ENCODE results near the gene SYNJ2.

Gene SYNJ2

GRCh38 chr6:158080849-158081656, 99.4 kb downstream of the SYNJ2 start:
- DNase-seq (ENCODE audit: low read depth in 2 of 2), result no peak

DNA sequence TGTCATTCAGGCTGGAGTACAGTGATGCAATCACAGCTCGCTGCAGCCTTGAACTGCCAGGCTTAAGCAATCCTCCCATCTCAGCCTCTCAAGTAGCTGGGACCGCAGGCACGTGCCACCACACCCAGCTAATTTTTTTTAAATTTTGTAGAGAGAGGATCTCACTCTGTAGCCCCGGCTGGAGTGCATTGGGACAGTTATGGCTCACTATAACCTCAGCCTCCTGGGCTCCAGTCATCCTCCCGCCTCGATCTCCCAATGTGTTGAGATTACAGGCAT, 99.9 kb downstream of the SYNJ2 start:
- DNase-seq (ENCODE audit: low read depth in 2 of 2), result no peak

DNA sequence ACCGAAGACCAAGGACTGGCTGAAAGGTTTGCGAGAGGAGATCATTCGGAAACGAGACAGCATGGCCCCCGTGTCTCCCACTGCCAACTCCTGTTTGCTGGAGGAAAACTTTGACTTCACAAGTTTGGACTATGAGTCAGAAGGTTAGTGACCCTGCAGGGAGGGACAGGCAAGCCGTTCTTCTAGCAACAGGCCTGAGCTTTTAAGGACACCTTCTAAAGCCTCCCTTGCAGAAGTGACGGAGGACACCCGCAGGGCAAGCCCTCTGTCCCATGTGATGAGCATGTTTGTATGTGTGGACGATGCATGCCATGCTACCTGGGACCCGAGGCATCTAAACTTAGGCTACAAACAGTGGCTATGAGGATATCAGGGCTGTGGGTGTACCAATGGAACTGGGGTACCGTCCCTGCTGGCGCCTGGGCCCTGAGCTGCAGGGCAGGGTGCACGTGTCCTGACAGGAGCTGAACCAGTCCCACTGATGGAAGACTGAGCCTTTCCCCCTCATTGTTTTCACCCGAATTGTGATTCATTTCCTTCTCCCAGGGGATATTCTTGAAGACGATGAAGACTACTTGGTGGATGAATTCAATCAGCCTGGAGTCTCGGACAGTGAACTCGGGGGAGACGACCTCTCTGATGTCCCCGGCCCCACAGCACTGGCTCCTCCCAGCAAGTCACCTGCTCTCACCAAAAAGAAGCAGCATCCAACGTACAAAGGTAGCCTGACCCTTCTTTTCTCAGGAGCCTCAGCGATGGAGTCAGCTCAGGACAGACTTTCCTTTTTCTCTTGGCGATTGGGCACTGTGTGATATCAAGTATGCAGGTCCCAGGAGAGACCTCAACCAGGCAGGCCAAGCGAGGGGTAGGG, 102.0 kb downstream of the SYNJ2 start:
- no peak for DNase-seq (ENCODE audit: low read depth in 2 of 2)

DNA sequence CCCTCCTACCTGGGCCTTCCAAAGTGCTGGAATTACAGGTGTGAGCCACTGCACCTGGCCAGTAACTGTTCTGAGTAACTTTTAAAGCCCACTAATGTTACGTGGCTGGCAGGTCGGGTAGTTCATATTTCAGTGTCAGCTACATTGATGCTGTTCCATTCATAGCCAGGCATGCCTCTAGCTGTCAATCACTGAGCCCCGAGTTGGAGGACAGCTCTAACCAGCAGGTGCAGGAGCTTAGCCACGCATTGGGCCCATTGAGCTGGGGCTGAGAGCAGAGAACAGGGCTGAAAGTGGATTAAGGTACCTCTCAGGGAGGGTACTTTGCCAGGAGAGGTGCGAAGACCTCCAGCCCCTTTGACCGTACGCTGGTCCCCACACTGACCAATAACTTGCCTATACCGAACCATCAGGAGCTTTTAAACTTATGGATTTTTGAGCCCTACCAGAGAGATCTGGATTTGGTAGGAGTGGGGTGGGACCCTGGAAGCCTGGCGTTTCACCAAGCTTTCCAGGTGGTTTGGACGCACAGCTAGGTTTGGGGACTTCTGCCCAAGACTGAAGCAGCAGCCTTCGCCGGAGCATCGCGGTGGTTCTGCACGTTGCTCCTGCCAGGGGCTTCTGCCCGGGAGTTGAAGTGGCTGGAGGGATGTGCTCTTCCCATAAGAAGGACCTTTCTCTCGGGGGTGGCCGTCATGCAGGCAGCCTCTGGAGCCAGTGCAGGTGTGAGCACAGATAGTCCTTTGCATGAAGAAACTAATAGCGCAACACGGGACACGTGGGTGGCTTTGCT, 103.8 kb downstream of the SYNJ2 start:
- DNase-seq (ENCODE audit: low read depth in 2 of 2), result no peak

DNA sequence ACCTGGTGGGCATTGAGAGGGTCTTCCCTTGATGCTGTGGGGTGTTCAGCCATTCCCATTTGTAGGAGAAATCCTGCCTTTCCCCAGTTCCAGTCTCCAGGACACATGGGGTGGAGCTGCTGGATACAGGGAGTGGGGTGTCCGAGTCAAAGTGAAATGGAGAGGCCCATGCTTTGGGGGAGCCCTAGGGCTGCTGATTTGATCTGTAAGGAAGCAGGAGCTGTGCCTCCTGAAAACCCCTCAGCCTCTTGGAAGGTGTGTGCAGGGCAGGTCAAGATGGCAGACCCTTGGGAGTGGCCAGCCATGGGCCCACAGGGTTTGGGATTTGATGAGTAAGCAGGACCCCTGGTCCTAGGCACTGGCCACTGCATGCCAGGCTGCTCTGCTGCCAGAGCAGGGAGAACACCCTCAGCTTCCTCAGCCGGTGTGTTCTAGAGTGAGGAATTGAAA, 104.4 kb downstream of the SYNJ2 start:
- DNase-seq (ENCODE audit: low read depth in 2 of 2), result no peak

GRCh38 chr6:158086504-158087223, 105.0 kb downstream of the SYNJ2 start:
- no peak for DNase-seq (ENCODE audit: low read depth in 2 of 2)

GRCh38 chr6:158087224-158087867, 105.7 kb downstream of the SYNJ2 start:
- no peak for DNase-seq (ENCODE audit: low read depth in 2 of 2)

GRCh38 chr6:158092806-158093205, 111.1 kb downstream of the SYNJ2 start:
- DNase-seq (ENCODE audit: low read depth in 2 of 2), result no peak

GRCh38 chr6:158095031-158095430, 113.4 kb downstream of the SYNJ2 start:
- no peak for DNase-seq (ENCODE audit: low read depth in 2 of 2)

DNA sequence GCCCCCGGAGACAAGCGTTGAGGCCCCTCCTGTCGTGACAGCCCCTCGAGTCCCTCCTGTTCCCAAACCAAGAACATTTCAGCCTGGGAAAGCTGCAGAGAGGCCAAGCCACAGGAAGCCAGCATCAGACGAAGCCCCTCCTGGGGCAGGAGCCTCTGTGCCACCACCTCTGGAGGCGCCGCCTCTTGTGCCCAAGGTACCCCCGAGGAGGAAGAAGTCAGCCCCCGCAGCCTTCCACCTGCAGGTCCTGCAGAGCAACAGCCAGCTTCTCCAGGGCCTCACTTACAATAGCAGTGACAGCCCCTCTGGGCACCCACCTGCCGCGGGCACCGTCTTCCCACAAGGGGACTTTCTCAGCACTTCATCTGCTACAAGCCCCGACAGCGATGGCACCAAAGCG, 114.0 kb downstream of the SYNJ2 start:
- no peak for DNase-seq (ENCODE audit: low read depth in 2 of 2)

DNA sequence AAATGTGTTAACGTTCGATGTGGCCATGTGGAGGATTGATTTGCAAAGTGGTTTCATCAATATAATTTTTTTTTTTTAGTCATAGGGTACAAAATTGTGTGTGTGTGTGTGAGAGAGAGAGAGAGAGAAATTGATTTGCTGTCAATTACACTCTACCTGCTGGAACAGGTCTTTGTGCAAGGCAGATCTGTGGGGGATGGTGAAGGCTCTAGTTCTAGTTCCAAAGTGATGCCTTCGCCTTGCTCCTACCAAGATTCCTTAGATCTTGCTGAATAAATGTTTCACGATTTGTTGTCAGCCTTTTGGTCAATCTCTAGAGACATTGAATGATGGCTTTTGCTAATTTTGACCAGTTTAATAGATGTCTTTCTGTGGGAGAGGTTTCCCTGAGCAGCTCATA, 121.6 kb downstream of the SYNJ2 start:
- DNase-seq (ENCODE audit: low read depth in 2 of 2), result no peak

GRCh38 chr6:158104696-158105095, 123.0 kb downstream of the SYNJ2 start:
- no peak for DNase-seq (ENCODE audit: low read depth in 2 of 2)

GRCh38 chr6:158109748-158110147, 128.1 kb downstream of the SYNJ2 start:
- no peak for DNase-seq (ENCODE audit: low read depth in 2 of 2)

DNA sequence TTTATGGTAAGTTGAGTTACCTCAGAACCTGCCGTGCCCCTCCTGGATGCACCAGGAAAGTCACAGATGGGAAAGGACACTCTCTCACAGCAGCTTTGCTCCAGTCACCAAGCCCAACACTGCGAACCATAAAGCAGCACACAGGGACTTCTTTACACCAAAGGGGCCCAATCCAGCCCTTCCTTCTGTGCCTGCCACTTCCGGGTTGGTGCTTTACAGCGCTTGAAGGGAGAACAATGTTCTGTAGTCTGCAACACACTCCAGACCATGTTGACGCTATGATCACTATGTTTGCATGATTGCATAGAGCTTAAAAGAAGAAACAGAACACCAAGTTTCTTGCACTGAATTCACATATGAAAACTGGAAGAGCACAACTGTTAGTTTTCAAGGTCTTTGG, 129.3 kb downstream of the SYNJ2 start:
- DNase-seq (ENCODE audit: low read depth in 2 of 2), result no peak

- no peak for DNase-seq (ENCODE audit: low read depth in 2 of 2)
Observed at GRCh38 chr6:158111987-158112386, 130.3 kb downstream of the SYNJ2 start.

GRCh38 chr6:158113802-158114201, 132.1 kb downstream of the SYNJ2 start:
- no peak for DNase-seq (ENCODE audit: low read depth in 2 of 2)

DNA sequence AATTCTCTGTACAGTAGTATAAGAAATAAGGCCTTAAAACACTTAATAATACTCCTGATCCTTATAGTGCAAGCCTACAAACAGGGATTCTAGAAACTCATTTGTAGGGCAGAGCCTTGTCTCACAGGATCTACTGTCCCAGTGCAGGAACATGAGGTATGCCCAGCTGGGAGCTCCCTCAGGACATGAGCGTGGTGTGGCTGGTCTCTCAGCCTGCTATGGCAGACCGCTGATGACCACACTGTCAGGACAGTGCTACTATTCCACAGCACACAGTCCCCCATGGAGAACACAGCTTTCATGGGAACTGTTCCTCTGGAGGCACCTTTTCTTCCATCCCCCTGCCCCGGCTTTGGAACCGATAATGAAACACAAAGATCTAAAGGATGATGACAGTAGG, 133.4 kb downstream of the SYNJ2 start:
- no peak for DNase-seq (ENCODE audit: low read depth in 2 of 2)

GRCh38 chr6:158115508-158115907, 133.8 kb downstream of the SYNJ2 start:
- no peak for DNase-seq (ENCODE audit: low read depth in 2 of 2)

DNA sequence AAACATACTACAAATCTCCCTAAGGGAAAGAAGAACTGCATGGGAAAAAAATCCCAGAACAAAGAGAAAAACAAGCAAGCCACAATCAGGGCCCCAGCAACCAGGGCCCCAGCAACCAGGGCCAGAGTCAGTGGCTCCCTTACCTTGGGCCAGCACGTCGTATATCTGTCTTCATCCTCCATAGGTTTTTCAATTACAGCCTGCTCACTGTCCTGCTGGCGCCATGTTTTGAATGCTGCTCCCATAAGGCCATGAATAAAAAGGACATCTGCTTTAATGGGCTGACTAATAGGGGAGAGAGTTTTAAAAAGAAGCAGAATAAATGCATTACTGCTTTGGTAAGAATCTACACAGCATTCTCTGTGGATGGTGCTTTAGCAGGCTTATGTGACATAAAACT, 137.2 kb downstream of the SYNJ2 start:
- DNase-seq (ENCODE audit: low read depth in 2 of 2), result no peak

- no peak for DNase-seq (ENCODE audit: low read depth in 2 of 2)
Observed at GRCh38 chr6:158121335-158121734, 139.7 kb downstream of the SYNJ2 start.

- DNase-seq (ENCODE audit: low read depth in 2 of 2), result no peak
Observed at GRCh38 chr6:158122048-158122447, 140.4 kb downstream of the SYNJ2 start.
